ENCODE results near the gene TPRG1L.

DNA sequence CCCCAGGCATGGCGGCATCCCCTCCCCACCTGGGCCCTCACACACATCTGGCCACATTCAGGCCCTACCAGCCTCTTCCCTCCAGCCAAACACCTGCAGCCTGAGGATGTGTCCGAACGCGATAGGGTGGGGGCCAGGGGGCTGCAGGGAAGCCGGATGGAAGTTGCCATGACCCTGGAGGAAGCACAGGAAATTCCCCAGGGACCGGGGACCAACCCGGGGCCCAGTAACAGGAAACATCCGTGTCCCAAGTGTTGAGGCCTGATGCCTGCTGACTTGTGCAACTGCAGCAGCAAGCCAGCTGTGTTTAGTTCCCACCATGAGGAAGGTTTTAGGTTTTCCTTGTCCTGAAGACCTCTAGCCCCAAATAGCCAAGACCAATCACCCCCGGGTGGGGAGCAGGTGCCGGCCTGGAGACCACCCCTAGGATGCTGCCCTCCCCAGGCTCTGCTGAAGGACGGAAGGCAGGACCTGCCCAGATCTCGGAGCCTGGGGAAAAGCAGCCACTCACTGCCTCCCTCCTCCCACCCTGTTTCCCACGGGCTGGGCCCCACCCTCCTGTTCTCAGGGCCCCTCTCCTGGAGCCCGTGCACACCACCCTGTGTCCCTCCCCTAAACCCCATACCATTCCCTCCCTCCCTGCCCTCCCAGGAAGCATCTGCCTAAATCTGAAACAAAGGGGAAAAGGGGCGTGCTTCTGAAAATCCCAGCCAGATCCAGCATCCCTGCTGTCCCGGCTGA lies 43.3 kb upstream of the TPRG1L start:
- TF ChIP-seq, protein P1, sequence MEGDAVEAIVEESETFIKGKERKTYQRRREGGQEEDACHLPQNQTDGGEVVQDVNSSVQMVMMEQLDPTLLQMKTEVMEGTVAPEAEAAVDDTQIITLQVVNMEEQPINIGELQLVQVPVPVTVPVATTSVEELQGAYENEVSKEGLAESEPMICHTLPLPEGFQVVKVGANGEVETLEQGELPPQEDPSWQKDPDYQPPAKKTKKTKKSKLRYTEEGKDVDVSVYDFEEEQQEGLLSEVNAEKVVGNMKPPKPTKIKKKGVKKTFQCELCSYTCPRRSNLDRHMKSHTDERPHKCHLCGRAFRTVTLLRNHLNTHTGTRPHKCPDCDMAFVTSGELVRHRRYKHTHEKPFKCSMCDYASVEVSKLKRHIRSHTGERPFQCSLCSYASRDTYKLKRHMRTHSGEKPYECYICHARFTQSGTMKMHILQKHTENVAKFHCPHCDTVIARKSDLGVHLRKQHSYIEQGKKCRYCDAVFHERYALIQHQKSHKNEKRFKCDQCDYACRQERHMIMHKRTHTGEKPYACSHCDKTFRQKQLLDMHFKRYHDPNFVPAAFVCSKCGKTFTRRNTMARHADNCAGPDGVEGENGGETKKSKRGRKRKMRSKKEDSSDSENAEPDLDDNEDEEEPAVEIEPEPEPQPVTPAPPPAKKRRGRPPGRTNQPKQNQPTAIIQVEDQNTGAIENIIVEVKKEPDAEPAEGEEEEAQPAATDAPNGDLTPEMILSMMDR (IDR thresholded peaks at IDR 0.05; ENCODE audit: low read depth, low read length): no peak
- TF ChIP-seq EZH2phosphoT487 (IDR thresholded peaks at IDR 0.05; ENCODE audit: low read depth): no peak

All from OCI-LY3 (cell line).